ENCODE data around the gene CNKSR2. TPM values are rescaled to one million over a fixed set of nuclear protein-coding genes. Genes with fewer than 3 reads are reported as not detected.

The CNKSR2 gene
- total RNA-seq, result not detected in 2 replicates

GRCh38 chrX:21374163-21374993, at the start of gene CNKSR2:
Gene CNKSR2, plus strand, starts transcription at chrX:21374418. Its CDS starts 480 bp downstream, at chrX:21374898.

GRCh38 chrX:21658152-21658737, 284.0 kb downstream of the CNKSR2 start, which contains the start of gene KLHL34:
Gene KLHL34, minus strand, starts transcription at chrX:21658330. Its CDS starts 542 bp downstream, at chrX:21657788.

